Measurements from ENCODE around the gene ACP4. TPM values are rescaled to one million over a fixed set of nuclear protein-coding genes. Genes with fewer than 3 reads are reported as not detected.

ACP4 gene
- polyA plus RNA-seq, 4 donors, result 0.03 TPM; not detected in 3

GRCh38 chr19:50835785-50836542 is 45.7 kb downstream of the ACP4 start:
- 2% methylated on average over 50 to 67 of the region's 67 CpGs for WGBS, 3 donors
- H3K4me3 ChIP-seq (ENCODE audit: low read depth in 1 of 3, low read length in 3 of 3), result peak overlapping the region; percentile 39 to 57 (median 53)
- H3K9me3 ChIP-seq (ENCODE audit: control insufficient read depth in 2 of 2, insufficient read depth in 1 of 2, low read depth in 1 of 2, low read length in 1 of 2), result no peaks in the 10 kb centered on the region
- H3K27me3 ChIP-seq (ENCODE audit: control insufficient read depth in 3 of 3, insufficient read depth in 3 of 3, low read length in 3 of 3), result peaks cover 0 to 5% (median 5%) of the 10 kb centered on the region in 3 donors
- H3K27ac ChIP-seq (ENCODE audit: low read depth in 1 of 3, low read length in 2 of 3), result peak overlapping the region in 1 of 3 donors; percentile 49
- DNase-seq (peak; percentile 83 to 89), FAIRE-seq (no peak)
- H3K4me1 ChIP-seq (ENCODE audit: control insufficient read depth in 3 of 3, insufficient read depth in 2 of 3, low read depth in 1 of 3, low read length in 2 of 3), result peaks cover 0 to 6% (median 0%) of the 10 kb centered on the region in 3 donors
- no peaks in the 10 kb centered on the region for H3K36me3 ChIP-seq (ENCODE audit: control insufficient read depth in 3 of 3, insufficient read depth in 2 of 3, low read depth in 1 of 3, low read length in 3 of 3)

- WGBS, 3 donors, result 14 to 47% (median 30%) methylated on average over 19 of the region's 19 CpGs
- DNase-seq (no peak), FAIRE-seq (no peak)
- H3K27ac ChIP-seq (ENCODE audit: low read depth in 1 of 3, low read length in 2 of 3), result no peak overlapping the region
- no peaks in the 10 kb centered on the region for H3K9me3 ChIP-seq (ENCODE audit: control insufficient read depth in 2 of 2, insufficient read depth in 1 of 2, low read depth in 1 of 2, low read length in 1 of 2)
- no peaks in the 10 kb centered on the region for H3K36me3 ChIP-seq (ENCODE audit: control insufficient read depth in 3 of 3, insufficient read depth in 2 of 3, low read depth in 1 of 3, low read length in 3 of 3)
- H3K4me1 ChIP-seq (ENCODE audit: control insufficient read depth in 3 of 3, insufficient read depth in 2 of 3, low read depth in 1 of 3, low read length in 2 of 3), result peaks cover 0 to 6% (median 0%) of the 10 kb centered on the region in 3 donors
- H3K4me3 ChIP-seq (ENCODE audit: low read depth in 1 of 3, low read length in 3 of 3), result no peak overlapping the region
- peaks cover 0 to 5% (median 5%) of the 10 kb centered on the region in 3 donors for H3K27me3 ChIP-seq (ENCODE audit: control insufficient read depth in 3 of 3, insufficient read depth in 3 of 3, low read length in 3 of 3)
Measured at GRCh38 chr19:50836543-50837195, 46.5 kb downstream of the ACP4 start.

- WGBS, 3 donors, result 15 to 57% (median 32%) methylated on average over 10 of the region's 10 CpGs
- FAIRE-seq, result no peak
Measured at GRCh38 chr19:50837300-50837699, 47.1 kb downstream of the ACP4 start.

GRCh38 chr19:50838239-50838638 is 48.0 kb downstream of the ACP4 start:
- Histone ChIP-seq H3K27me3 (ENCODE audit: control insufficient read depth in 3 of 3, insufficient read depth in 3 of 3, low read length in 3 of 3) (peaks cover 0 to 5% (median 5%) of the 10 kb centered on the region in 3 donors), H3K9me3 (ENCODE audit: control insufficient read depth in 2 of 2, insufficient read depth in 1 of 2, low read depth in 1 of 2, low read length in 1 of 2) (peaks cover 0 to 3% of the 10 kb centered on the region in 2 donors), H3K4me1 (ENCODE audit: control insufficient read depth in 3 of 3, insufficient read depth in 2 of 3, low read depth in 1 of 3, low read length in 2 of 3) (peaks cover 0 to 6% (median 0%) of the 10 kb centered on the region in 3 donors), H3K27ac (ENCODE audit: low read depth in 1 of 3, low read length in 2 of 3) (no peak overlapping the region), H3K4me3 (ENCODE audit: low read depth in 1 of 3, low read length in 3 of 3) (no peak overlapping the region), H3K36me3 (ENCODE audit: control insufficient read depth in 3 of 3, insufficient read depth in 2 of 3, low read depth in 1 of 3, low read length in 3 of 3) (no peaks in the 10 kb centered on the region)
- no peak for FAIRE-seq
- DNase-seq, result no peak
- 18 to 31% (median 29%) methylated on average over 6 of the region's 6 CpGs for WGBS, 3 donors

More at GRCh38 chr19:50837300-50837699, 47.1 kb downstream of the ACP4 start:
- Histone ChIP-seq H3K36me3 (ENCODE audit: control insufficient read depth in 3 of 3, insufficient read depth in 2 of 3, low read depth in 1 of 3, low read length in 3 of 3) (no peaks in the 10 kb centered on the region), H3K27ac (ENCODE audit: low read depth in 1 of 3, low read length in 2 of 3) (no peak overlapping the region), H3K4me3 (ENCODE audit: low read depth in 1 of 3, low read length in 3 of 3) (no peak overlapping the region), H3K9me3 (ENCODE audit: control insufficient read depth in 2 of 2, insufficient read depth in 1 of 2, low read depth in 1 of 2, low read length in 1 of 2) (peaks cover 0 to 2% of the 10 kb centered on the region in 2 donors), H3K4me1 (ENCODE audit: control insufficient read depth in 3 of 3, insufficient read depth in 2 of 3, low read depth in 1 of 3, low read length in 2 of 3) (peaks cover 0 to 6% (median 0%) of the 10 kb centered on the region in 3 donors), H3K27me3 (ENCODE audit: control insufficient read depth in 3 of 3, insufficient read depth in 3 of 3, low read length in 3 of 3) (peaks cover 0 to 5% (median 5%) of the 10 kb centered on the region in 3 donors)
- peak in 1 of 2 donors; percentile 50 for DNase-seq

GRCh38 chr19:50839712-50840655 is 49.8 kb downstream of the ACP4 start:
- WGBS, 3 donors, result 78 to 80% (median 79%) methylated on average over 10 of the region's 10 CpGs
- FAIRE-seq, result no peak

GRCh38 chr19:50842130-50842529 is 51.9 kb downstream of the ACP4 start:
- DNase-seq (no peak), FAIRE-seq (no peak)
- WGBS, 3 donors, result 37 to 68% (median 51%) methylated on average over 6 of the region's 6 CpGs
- H3K27ac ChIP-seq (ENCODE audit: low read depth in 1 of 3, low read length in 2 of 3), result no peak overlapping the region
- H3K4me1 ChIP-seq (ENCODE audit: control insufficient read depth in 3 of 3, insufficient read depth in 2 of 3, low read depth in 1 of 3, low read length in 2 of 3), result no peaks in the 10 kb centered on the region
- H3K27me3 ChIP-seq (ENCODE audit: control insufficient read depth in 3 of 3, insufficient read depth in 3 of 3, low read length in 3 of 3), result peaks cover 0 to 8% (median 0%) of the 10 kb centered on the region in 3 donors
- H3K4me3 ChIP-seq (ENCODE audit: low read depth in 1 of 3, low read length in 3 of 3), result no peak overlapping the region
- H3K9me3 ChIP-seq (ENCODE audit: control insufficient read depth in 2 of 2, insufficient read depth in 1 of 2, low read depth in 1 of 2, low read length in 1 of 2), result peaks cover 0 to 9% of the 10 kb centered on the region in 2 donors
- H3K36me3 ChIP-seq (ENCODE audit: control insufficient read depth in 3 of 3, insufficient read depth in 2 of 3, low read depth in 1 of 3, low read length in 3 of 3), result no peaks in the 10 kb centered on the region

More at GRCh38 chr19:50839712-50840655, 49.8 kb downstream of the ACP4 start:
- no peak for DNase-seq
- Histone ChIP-seq H3K9me3 (ENCODE audit: control insufficient read depth in 2 of 2, insufficient read depth in 1 of 2, low read depth in 1 of 2, low read length in 1 of 2) (peaks cover 0 to 9% of the 10 kb centered on the region in 2 donors), H3K4me3 (ENCODE audit: low read depth in 1 of 3, low read length in 3 of 3) (no peak overlapping the region), H3K4me1 (ENCODE audit: control insufficient read depth in 3 of 3, insufficient read depth in 2 of 3, low read depth in 1 of 3, low read length in 2 of 3) (peaks cover 0 to 6% (median 0%) of the 10 kb centered on the region in 3 donors), H3K27ac (ENCODE audit: low read depth in 1 of 3, low read length in 2 of 3) (no peak overlapping the region), H3K27me3 (ENCODE audit: control insufficient read depth in 3 of 3, insufficient read depth in 3 of 3, low read length in 3 of 3) (peaks cover 0 to 9% (median 5%) of the 10 kb centered on the region in 3 donors), H3K36me3 (ENCODE audit: control insufficient read depth in 3 of 3, insufficient read depth in 2 of 3, low read depth in 1 of 3, low read length in 3 of 3) (no peaks in the 10 kb centered on the region)

GRCh38 chr19:50843205-50843604 is 53.0 kb downstream of the ACP4 start:
- FAIRE-seq (no peak), DNase-seq (no peak)
- Histone ChIP-seq H3K9me3 (ENCODE audit: control insufficient read depth in 2 of 2, insufficient read depth in 1 of 2, low read depth in 1 of 2, low read length in 1 of 2) (peaks cover 0 to 9% of the 10 kb centered on the region in 2 donors), H3K4me3 (ENCODE audit: low read depth in 1 of 3, low read length in 3 of 3) (no peak overlapping the region), H3K4me1 (ENCODE audit: control insufficient read depth in 3 of 3, insufficient read depth in 2 of 3, low read depth in 1 of 3, low read length in 2 of 3) (no peaks in the 10 kb centered on the region), H3K27me3 (ENCODE audit: control insufficient read depth in 3 of 3, insufficient read depth in 3 of 3, low read length in 3 of 3) (peaks cover 0 to 5% (median 0%) of the 10 kb centered on the region in 3 donors), H3K36me3 (ENCODE audit: control insufficient read depth in 3 of 3, insufficient read depth in 2 of 3, low read depth in 1 of 3, low read length in 3 of 3) (no peaks in the 10 kb centered on the region), H3K27ac (ENCODE audit: low read depth in 1 of 3, low read length in 2 of 3) (no peak overlapping the region)
- 94 to 96% (median 94%) methylated on average over 2 of the region's 2 CpGs for WGBS, 3 donors

Measured in small intestine (tissue), 7 donors.